HG02763 (cell line): ENCODE measurements around the gene FTSJ3.
"Not testable (repeated sequence)": the region's sequence is repeated elsewhere in the genome, so short reads cannot be mapped to it uniquely, and the experiment has no call there.

ENCODE experiments used
- ATAC-seq: cut with Tn5 transposase; IDR thresholded peaks from one replicate; pipeline ENCODE4 v1.9.1; 2021; ENCODE audit warnings: mild to moderate bottlenecking, moderate library complexity; ENCODE audit not compliant: unreplicated experiment

FTSJ3 gene

DNA sequence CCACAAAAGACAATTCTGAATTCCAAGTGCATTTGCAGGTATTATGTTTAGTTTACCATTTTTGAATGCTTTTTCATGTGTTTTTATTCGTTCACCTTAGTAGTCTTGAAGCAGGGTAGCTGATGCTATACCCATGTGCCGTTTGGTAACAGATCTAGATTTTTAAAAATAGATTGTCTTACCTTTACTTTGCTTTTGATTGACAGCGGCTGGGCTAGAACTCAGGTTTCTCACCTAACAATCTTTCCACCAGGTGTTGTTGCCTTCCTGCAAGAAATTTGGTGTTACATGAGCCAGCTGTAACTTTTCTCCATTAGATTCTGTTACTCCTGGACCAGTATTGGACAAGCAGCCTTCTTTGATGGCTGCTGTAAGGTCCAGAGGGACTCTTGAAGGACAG, 1.5 kb upstream of the FTSJ3 start:
- no peak for ATAC-seq

DNA sequence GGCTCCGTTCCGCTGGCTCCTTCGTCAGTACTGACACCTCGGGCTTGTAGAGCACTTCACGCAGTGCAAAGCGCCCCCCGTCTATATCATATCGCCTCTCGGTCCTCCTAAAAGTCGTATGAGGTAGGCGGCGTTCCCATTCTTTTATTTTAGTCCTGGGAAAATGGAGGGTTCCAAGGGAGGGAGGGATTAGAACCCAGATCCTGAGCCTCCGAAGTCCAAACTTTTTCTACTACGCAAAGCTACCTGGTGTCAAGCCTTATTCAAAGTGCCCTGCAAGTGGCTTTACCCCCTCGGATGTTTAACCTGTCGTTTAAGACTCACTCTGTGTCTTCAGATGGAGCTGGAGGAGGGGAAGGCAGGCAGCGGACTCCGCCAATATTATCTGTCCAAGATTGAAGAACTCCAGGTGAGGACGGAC, 348 bp upstream of the FTSJ3 start:
- ATAC-seq = no peak

DNA sequence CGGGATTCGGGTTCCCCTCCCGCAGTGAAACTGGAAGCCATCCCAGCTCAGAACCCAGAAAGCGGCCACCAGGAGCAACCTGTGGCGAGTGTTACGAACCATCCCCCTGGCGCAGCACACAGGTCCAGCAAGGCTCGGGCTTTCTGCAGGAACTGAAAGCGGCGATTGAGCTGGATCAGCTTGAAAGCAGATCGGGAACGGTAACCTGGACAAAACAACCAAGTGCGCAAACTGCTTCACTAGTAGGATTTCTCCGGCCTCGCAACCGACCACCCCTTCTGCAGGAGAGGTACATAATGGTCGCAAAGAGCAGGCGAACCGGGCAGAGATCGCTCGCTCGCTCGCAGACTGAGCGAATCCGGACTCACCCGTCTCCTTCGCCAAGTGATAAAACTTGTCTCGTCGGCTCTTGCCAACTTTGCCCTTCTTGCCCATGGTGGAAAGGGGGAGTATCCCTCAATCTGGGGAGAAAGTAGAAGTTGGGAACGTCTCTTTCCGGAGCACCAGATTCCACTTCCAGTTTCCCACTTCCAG, 928 bp downstream of the FTSJ3 start:
- ATAC-seq = no peak

DNA sequence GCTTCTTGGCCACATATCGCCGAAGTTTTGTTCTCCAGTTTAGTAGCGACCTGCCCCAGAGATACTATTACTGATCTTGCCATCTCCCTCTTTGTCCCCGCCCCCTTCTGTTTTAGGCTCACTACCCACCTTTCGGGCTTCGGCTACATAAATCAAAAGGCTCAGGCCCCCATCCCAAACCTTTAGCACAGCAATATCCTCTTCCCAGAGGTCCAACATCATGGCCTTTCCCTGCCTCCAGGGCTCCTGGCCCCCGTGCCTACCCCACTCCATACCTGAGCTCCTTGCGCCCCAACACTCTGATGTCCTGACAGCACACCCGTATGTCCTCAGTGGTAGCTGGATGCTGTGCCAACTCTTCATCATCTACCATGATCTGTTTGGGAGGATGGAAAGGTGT, 3.1 kb downstream of the FTSJ3 start:
- ATAC-seq = no peak

DNA sequence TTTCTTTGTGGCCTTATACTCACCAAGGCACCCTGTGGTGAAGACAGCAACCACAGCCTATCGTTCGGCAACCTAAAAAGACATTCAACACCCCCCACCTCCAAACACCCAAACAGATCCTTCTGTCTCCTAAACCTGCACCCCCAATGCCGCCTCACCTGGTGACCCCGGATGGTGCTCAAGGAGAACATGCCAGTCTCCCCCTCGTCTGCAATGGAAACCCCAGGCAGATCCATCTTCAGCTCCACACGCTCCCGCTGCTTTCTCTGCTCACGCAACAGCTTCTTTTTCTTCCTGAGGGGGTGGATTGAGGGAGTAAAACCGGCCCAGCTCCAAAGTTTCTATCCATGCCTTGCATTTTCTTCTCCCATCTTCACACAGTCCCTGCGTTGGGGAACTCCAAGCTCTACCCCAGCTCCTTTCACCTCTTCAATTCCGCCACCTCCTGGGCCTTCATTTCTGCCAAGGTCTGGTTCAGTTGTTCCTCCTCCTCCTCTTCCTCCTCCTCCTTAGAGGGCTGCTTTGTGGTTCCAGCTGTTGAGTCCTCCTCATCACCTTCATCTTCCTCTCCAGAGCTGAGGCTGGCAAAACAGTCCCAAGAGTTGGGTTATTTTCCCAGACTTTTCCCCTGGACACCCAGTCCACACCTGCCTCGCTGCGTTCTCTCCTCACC, 3.7 kb downstream of the FTSJ3 start:
- ATAC-seq = no peak

DNA sequence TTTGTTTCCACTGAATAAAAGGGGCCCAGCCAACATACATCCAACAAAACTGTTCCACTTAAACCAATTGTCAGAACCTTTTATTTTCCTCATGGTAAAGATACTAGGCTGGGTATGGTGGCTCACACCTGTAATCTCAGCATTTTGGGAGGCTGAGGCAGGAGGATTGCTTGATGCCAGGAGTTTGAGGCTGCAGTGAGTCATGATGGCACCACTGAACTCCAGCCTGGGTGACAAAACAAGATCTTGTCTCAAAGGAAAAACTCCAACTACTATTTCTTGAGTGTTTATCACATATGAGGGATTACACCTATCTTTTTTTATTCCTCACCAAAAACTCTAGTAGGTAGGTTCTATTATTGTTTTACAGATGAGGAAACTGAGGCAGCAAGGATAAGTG, 4.9 kb downstream of the FTSJ3 start:
- ATAC-seq = no peak

DNA sequence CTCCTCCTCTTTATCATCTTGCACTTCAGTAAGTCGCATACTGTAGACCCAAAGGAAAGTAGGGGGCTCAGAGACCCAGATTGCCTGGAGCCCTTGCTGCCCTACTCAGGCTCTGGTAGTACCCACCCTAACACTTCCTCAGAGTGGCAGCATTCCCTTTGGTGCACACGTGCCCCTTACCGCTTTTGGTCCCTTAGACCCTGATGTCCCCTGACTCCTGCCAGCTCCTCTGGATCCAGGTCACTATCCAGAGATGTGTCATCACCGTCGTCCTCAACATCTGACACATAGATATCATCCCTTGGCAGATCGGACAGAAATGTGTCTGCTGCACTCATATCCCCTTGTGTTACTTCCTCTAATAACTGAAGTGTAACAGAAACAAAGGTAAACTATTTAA, 5.7 kb downstream of the FTSJ3 start:
- no peak for ATAC-seq

DNA sequence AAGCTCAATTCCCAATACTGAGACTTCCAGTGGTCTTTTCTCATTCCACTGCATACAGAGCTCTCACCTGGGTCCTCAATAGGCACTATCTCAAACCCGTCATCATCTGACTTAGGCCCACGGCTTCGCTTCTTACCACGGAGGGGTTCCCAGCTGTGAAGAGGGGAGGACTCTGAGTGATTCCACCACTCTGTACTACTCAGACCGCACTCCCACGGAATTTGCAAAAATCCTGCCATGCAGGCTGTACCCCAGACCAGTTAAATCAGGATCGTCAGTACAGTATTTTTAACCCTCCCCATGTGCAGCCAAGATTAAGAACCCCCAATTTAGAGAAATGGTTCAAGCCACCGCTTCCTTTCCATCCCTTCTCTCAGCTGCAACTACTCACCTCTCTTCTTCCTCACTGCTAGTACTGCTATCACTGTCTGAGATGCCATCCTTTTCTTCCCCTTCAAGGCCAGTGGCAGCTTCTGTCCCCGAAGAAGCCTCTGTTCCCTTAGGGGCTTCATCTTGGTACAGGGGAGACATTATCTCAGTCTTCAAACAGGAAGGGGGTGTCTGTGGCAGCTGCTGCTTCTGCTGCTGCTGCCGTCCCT, 6.4 kb downstream of the FTSJ3 start:
- no peak for ATAC-seq

DNA sequence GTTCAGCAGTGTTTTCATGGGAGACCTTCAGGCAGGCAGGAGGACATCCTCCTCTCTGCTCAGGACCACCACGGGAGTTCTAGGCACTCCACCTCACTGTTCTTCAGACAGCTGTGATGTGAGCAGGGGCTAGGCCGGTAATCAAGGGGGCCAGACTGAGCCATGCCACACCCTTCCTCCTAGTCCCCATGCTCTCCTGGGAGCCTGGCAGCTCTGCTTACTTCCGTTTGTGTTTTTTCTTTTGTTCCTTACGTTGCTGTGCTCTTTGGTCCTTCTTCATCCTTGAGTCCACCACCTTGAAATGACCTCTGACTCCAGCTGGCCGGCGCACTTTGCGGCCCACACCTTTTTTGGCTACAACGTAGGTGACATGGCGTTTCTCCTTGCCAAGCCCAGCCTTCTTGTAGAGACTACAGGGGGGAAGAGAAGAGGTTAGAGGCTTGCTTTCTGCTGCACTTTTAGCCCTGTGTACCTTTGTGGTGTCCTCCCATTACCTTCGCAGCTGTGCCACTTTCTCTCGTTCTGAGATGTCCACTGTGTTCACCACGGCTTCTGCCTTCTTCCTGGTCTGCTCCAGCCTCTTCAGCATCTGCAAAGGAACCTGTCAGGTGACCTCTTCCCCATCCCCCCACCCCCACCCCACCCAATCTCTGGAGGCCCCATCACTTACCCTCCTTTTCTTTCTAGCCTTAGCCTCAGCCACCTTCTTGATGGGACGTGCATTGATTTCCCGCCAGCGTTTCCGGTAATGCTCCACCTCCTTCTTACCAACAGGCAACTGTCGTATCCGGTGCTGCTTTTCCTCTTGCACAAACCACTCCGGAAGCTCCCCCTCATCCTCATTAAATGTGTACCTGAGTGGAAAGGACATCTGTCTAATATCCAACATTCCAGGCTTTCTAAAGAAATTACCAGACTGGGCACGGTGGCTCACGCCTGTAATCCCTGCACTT, 7.6 kb downstream of the FTSJ3 start:
- ATAC-seq = no peak

DNA sequence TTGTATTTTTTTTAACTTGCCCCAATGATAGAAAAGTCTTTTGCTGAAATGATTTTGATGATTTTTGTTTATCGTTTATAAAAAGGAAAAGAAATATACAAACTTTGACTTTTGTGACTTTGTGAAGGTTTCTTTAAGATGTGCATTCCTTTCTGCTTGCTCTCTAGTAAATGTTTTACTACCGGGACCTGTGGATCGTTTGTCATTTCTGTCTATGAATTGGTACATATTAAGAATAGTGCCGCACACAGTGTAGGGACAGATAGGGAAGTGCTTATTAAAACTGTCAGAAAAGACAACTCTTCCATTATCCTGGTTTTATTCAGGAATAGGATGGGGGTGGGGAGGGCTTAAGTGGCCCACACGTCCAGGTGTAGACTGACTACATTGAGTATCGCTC, 8.3 kb downstream of the FTSJ3 start:
- ATAC-seq = no peak

DNA sequence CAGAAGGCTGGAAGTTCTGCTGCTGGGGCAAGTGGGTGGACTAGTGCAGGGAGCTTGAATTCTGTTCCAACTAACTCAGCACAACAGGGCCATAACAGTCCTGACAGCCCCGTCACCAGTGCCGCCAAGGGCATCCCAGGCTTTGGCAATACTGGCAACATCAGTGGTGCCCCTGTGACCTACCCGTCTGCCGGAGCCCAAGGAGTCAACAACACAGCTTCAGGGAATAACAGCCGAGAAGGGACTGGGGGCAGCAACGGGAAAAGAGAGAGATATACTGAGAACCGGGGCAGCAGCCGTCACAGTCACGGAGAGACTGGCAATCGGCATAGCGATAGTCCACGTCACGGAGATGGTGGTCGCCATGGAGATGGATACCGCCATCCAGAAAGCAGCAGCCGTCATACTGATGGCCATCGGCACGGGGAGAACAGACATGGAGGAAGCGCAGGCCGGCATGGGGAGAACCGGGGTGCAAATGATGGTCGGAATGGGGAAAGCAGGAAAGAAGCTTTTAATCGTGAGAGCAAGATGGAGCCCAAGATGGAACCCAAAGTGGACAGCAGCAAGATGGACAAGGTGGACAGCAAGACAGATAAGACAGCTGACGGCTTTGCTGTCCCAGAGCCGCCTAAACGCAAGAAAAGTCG, 9.6 kb downstream of the FTSJ3 start:
- no peak for ATAC-seq

DNA sequence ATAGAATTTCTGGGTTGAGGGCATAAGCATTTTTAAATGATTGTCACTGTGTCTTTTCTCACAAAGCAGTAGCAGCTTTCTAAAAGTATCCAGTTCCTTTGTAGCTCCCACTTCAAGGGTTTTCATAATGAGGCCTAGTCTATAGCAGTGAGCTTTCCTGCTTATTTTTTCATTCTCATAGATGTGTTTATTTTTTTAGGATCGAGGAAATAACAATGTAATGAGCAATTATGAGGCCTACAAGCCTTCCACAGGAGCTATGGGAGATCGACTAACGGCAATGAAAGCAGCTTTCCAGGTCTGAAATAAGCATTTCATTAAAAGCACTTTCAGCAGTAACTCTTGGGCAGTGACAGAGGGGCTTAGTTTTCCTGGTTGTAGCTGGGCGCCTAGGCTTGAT, 10.8 kb downstream of the FTSJ3 start:
- ATAC-seq = no peak

DNA sequence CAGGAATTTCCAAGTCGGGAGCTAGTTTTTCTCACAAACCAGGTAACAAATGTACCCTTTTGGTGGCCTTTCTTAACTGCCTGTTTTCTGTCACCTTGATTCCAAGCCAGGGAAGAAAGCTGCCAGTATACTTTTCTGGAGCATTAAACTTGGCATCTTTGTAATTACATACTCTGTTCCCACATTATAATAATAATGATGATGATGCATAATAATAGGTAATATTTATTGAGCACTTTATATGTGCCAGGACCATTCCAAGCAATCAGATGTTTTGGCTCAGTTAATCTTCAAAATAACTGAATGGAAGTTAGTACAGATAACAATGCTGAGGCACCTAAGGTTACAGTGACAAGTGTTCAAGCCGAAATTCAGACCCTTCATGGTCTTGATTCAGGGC, 11.3 kb downstream of the FTSJ3 start:
- no peak for ATAC-seq

DNA sequence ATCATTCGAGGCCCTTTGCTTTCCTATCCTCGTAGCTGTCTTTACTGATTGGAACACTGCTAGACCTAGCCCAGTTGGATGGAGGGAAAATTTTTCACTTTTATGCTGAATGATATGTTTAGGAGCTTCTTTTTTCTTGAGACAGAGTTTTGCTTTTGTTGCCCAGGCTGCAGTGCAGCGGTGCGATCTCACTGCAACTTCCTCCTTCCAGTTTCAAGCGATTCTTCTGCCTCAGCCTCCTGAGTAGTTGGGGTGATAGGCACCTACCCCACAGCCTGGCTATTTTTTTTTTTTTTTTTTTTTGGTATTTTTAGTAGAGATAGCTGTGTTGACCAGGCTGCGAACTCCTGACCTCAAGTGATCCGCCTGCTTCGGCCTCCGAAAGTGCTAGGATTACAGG, 17.5 kb downstream of the FTSJ3 start:
- no peak for ATAC-seq

DNA sequence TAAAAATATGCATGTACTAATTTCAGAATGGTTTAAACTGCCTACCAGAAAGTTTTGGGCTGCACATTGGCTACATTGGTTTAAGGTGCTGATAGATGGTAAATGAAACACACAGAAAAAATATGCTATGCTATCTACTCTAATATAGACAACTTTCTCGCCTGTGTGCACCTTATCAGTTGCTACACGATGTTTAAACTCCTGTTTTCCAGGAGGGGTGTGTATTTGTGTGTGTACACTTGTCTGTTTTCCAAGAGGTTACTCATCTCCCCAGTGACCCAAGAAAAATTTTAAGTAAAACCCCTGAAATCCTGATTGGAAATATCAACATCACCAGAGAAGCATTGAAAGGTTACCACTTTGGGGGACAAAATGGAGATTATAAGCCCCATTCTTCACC, 21.9 kb downstream of the FTSJ3 start:
- ATAC-seq = no peak

DNA sequence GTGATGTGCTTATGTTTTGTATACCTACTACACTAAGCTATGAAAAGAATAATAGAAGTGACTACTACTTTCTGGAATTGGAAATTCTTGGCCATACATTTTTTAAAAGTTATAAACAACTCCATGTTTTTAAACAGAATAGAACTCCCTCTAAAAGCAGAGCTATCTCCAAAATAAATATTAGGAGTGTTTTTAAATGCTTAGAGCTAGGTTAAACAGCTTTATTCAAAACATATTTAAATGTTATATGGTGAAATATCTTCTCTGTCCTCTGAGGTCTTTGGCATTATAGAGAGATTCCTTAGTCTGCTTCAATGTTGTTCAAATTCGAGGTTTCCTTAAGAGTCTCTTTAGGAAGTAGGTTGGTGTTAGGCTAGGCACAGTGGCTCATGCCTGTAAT, 23.1 kb downstream of the FTSJ3 start:
- ATAC-seq = no peak

DNA sequence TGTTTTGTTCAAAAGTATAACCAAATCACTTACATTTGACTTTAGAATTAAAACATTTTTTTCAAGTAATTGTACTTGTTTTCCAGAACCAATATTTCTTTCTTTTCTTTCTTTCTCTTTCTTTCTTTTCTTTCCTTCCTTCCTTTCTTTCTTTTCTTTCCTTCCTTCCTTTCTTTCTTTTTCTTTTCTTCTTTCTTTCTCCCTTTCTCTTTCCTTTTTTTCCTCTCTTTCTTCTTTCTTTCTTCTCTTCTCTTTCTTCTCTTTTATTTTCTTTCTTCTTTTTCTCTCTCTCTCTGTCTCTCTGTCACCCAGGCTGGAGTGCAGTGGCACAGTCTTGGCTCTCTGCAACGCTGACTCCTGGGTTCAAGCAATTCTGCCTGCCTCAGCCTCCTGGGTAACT, 26.7 kb downstream of the FTSJ3 start:
- no peak for ATAC-seq

DNA sequence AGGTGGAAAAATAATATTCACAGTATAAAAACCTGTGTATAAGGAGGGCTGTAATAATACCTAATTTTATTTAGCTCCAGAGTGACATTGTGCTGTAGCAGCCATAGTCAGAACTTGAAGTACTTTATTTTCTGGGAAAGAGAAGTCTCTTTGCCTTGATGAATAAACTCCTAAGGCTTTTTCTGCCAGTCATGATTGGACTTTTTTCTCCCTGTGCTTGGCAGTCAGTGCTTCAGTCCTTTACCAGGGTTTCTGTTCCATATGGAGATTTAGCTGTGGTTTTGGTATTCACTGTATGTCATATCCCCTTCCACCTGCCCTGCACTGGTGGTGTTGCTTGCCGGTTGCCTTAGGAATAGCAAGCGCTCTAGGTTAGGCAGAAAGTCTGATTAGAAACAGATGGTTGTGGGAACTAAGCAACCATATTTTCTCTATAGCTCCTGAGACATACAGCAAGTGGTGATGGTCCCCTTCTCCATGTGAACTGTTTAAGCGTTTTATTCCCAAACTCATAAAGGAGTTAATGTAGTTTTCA, 28.8 kb downstream of the FTSJ3 start:
- no peak for ATAC-seq

DNA sequence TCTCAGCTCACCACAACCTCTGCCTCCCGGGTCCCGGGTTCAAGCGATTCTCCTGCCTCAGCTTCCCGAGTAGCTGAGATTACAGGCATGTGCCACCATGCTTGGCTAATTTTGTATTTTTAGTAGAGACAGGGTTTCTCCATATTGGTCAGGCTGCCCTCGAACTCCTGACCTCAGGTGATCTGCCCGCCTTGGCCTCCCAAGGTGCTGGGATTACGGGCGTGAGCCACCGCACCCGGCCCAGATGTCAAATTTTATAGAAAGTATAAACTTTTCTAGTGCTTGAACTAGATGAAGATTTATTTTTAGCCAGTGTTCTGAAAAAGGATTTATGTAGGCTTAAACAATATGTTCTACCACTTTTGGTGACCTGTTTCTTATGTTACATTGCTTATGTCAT, 31.1 kb downstream of the FTSJ3 start:
- not testable (repeated sequence) for ATAC-seq

DNA sequence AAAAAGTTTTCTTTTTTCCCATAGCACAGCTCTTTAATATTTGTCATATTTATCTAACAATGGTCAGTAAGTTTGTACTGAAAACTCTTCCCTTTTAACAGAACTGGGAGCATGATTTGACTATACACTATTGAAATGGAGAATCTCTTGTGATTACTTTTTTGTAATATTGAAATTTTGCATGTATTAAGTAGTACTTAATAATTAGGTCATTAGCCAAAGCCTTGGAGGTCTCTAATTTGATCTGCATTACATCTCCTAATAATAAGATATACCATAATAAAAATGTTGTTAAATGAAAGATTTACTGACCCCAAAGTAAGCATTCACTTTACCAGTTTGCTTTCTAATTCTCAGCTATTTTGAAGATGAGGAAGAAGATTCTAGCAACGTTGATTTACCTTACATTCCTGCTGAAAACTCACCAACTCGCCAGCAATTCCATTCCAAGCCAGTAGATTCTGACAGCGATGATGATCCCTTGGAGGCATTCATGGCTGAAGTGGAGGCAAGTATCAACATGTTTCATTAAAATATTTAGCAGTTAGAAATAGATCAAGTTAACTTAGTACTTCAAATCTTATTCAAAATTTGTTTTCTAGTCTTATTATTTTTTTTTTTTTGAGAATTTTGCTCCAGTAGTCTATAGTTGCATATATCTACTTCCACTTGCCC, 35.3 kb downstream of the FTSJ3 start:
- ATAC-seq = no peak
